NCI-H2081 treated with DMSO at 0.1 percent for 48 hours (cell line): ENCODE measurements around the gene NFATC3.

Source experiments
- DNase-seq: peaks from one replicate; lab custom pipeline; 2025; lab: John Stamatoyannopoulos, UW

Gene NFATC3

GRCh38 chr16:68276223-68276622 is 191.1 kb downstream of the NFATC3 start:
- DNase-seq = no peak
